Neutrophil (primary cell): ENCODE measurements around the gene PTPN13.

Experiments used
- H3K27ac ChIP-seq: fragments of 200-600 bp; sonication (generic); 2 replicates; pipeline ENCODE4 v1.5.1; 2016; ENCODE audit warnings: mild to moderate bottlenecking, moderate library complexity
- H3K27me3 ChIP-seq: fragments of 200-600 bp; sonication (generic); 2 replicates; pipeline ENCODE4 v1.6.0; 2016; ENCODE audit warnings: mild to moderate bottlenecking
- H3K36me3 ChIP-seq: fragments of 200-600 bp; sonication (generic); 2 replicates; pipeline ENCODE4 v1.5.1; 2017
- H3K4me1 ChIP-seq, 2 experiments: fragments of 200-600 bp in 1 of 2; sonication (generic) in 1 of 2; 1 replicate in 1 of 2; 2 replicates in 1 of 2; pipeline versions ENCODE4 v1.5.1 to v1.6.1; 2013 to 2016; ENCODE audit warnings: low read depth in 1 of 2, low read length in 1 of 2, mild to moderate bottlenecking in 1 of 2, moderate library complexity in 1 of 2; ENCODE audit not compliant: control insufficient read depth in 1 of 2, insufficient read depth in 1 of 2
- H3K4me3 ChIP-seq, 2 experiments: fragments of 200-600 bp in 1 of 2; sonication (generic) in 1 of 2; 1 replicate in 1 of 2; 2 replicates in 1 of 2; pipeline ENCODE4 v1.5.1; 2013 to 2016; ENCODE audit warnings: low read depth in 1 of 2, low read length in 1 of 2, mild to moderate bottlenecking in 1 of 2, moderate library complexity in 1 of 2
- H3K9me3 ChIP-seq: fragments of 200-600 bp; sonication (generic); 2 replicates; pipeline ENCODE4 v1.5.1; 2016
- TF ChIP-seq, protein P1 (sequence below): fragments of 200-600 bp; sonication (generic); IDR thresholded peaks from 2 replicates; pipeline ENCODE4 v1.5.1; 2016; ENCODE audit warnings: antibody characterized with exemption

PTPN13 gene, protein sequence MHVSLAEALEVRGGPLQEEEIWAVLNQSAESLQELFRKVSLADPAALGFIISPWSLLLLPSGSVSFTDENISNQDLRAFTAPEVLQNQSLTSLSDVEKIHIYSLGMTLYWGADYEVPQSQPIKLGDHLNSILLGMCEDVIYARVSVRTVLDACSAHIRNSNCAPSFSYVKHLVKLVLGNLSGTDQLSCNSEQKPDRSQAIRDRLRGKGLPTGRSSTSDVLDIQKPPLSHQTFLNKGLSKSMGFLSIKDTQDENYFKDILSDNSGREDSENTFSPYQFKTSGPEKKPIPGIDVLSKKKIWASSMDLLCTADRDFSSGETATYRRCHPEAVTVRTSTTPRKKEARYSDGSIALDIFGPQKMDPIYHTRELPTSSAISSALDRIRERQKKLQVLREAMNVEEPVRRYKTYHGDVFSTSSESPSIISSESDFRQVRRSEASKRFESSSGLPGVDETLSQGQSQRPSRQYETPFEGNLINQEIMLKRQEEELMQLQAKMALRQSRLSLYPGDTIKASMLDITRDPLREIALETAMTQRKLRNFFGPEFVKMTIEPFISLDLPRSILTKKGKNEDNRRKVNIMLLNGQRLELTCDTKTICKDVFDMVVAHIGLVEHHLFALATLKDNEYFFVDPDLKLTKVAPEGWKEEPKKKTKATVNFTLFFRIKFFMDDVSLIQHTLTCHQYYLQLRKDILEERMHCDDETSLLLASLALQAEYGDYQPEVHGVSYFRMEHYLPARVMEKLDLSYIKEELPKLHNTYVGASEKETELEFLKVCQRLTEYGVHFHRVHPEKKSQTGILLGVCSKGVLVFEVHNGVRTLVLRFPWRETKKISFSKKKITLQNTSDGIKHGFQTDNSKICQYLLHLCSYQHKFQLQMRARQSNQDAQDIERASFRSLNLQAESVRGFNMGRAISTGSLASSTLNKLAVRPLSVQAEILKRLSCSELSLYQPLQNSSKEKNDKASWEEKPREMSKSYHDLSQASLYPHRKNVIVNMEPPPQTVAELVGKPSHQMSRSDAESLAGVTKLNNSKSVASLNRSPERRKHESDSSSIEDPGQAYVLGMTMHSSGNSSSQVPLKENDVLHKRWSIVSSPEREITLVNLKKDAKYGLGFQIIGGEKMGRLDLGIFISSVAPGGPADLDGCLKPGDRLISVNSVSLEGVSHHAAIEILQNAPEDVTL (N-terminal part only)

DNA sequence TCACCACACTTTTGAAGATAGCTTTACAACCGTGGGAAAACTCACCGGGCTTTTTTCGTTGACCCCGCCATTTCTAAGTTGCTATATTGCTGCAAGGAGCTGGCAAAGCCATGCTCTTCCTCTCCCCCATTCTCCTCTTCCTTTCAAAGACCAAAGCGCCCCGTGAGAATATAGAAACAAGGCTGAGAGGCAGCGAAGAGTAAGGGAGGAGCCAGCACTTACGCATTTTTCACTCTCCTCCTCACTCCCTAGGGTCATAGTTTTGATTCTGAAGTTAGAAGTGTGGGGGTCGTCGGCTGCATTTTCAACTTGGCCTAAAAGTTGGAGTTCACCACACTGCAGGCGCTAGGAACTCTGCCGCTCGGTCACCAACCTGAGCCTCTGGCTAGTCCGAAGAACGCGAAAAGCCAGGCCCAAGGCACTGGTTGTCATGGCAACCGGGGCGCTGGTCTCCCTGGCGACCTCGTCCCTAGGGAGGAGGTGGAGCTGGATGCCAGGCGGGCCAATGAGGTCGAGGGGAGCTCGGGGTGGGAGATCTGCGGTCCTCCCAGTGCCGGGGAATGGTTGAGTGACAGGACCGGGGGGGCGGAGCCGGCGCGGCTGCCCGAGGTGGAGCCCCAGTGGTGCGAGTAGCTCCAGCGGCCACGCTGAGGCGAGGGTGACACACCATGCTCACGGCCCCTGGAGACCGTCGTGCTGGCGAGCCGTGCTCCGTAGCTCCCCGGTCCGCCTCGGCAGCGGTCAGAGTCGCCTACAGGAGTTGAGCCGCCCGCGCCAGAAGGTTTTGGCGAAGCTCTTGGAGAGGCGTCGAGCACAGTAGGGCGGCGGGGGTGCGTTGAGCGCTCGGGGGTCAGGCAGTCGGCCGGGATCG, at the start of gene PTPN13:
Gene PTPN13, plus strand, starts transcription at position 628 of the 871 bp plus-strand sequence. CDS start 40,942 bp downstream, outside the sequence.
- peaks cover 57% of the 10 kb centered on the region for H3K27me3 ChIP-seq

DNA sequence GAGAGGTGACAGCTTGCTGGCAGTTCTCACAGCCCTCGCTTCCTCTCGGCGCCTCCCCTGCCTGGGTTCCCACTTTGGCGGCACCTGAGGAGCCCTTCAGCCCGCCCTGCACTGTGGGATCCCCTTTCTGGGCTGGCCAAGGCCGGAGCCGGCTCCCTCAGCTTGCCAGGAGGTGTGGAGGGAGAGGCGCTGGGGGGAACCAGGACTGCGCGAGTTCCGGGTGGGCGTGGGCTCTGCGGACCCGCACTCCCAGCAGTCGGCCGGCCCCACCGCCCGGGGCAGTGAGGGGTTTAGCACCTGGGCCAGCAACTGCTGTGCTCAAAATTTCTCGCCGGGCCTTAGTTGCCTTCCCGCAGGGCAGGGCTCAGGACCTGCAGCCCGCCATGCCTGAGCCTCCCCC, 47.0 kb upstream of the PTPN13 start:
- no peaks in the 10 kb centered on the region for H3K9me3 ChIP-seq
- peaks cover 34% of the 10 kb centered on the region for H3K27me3 ChIP-seq
- no peak overlapping the region for H3K4me3 ChIP-seq
- no peak overlapping the region for H3K27ac ChIP-seq
- no peaks in the 10 kb centered on the region for H3K36me3 ChIP-seq
- no peaks in the 10 kb centered on the region for H3K4me1 ChIP-seq
- TF ChIP-seq, protein P1, sequence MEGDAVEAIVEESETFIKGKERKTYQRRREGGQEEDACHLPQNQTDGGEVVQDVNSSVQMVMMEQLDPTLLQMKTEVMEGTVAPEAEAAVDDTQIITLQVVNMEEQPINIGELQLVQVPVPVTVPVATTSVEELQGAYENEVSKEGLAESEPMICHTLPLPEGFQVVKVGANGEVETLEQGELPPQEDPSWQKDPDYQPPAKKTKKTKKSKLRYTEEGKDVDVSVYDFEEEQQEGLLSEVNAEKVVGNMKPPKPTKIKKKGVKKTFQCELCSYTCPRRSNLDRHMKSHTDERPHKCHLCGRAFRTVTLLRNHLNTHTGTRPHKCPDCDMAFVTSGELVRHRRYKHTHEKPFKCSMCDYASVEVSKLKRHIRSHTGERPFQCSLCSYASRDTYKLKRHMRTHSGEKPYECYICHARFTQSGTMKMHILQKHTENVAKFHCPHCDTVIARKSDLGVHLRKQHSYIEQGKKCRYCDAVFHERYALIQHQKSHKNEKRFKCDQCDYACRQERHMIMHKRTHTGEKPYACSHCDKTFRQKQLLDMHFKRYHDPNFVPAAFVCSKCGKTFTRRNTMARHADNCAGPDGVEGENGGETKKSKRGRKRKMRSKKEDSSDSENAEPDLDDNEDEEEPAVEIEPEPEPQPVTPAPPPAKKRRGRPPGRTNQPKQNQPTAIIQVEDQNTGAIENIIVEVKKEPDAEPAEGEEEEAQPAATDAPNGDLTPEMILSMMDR, result no peak

More for the DNA sequence above, at the start of gene PTPN13:
- Histone ChIP-seq H3K9me3 (no peaks in the 10 kb centered on the region), H3K4me3 (peak within 1 kb of the TSS; percentile 30 to 51), H3K36me3 (no peaks in the 10 kb centered on the region), H3K4me1 (peaks cover 12 to 21% of the 10 kb centered on the region in 2 experiments), H3K27ac (no peak within 1 kb of the TSS)
- TF ChIP-seq, protein P1, result no peak

DNA sequence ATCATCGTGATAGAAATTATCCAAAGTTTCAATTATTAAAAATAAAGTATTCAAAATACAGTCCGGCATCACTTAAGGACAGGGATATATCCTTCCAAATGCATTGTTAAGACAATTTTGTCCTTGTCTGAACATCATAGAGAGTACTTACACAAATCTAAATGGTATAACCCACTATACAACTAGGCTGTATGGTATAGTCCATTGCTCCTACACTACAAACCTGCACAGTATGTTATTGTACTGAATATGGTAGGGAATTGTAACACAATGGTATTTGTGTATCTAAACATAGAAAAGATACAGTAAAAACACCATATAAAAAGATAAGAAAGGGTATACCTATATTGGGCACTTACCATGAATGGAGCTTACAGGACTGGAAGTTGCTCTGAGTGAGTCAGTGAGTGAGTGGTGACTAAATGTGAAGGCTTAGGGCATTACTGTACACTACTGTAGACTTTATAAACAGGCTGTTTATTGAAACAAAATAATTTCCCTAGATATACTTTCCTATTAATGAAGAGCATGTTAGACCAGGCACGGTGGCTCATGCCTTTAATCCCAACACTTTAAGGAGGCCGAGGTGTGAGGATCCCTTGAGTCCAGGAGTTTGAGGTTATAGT, 44.8 kb upstream of the PTPN13 start:
- peaks cover under 1 to 4% of the 10 kb centered on the region in 2 experiments for H3K4me1 ChIP-seq
- H3K4me3 ChIP-seq, result no peak overlapping the region
- no peaks in the 10 kb centered on the region for H3K36me3 ChIP-seq
- H3K27ac ChIP-seq, result no peak overlapping the region
- TF ChIP-seq, protein P1, result no peak
- no peaks in the 10 kb centered on the region for H3K9me3 ChIP-seq
- H3K27me3 ChIP-seq, result peaks cover 22% of the 10 kb centered on the region

DNA sequence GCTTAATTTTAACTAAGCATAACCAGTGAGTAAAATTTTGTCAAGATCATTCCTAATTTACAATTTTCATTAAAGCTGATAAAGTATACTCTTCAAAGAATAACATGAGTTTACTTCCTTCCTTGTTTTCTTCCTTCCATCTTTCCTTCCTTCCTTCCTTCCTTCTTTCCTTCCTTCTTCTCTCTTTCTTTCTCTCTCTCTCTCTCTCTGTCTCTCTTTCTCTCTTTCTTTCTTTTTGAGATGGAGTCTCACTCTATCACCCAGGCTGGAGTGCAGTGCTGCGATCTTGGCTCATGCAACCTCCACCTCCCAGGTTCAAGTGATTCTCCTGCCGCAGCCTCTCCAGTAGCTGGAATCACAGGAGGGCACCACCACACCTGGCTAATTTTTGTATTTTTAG, 42.7 kb upstream of the PTPN13 start:
- Histone ChIP-seq H3K27ac (no peak overlapping the region), H3K27me3 (peaks cover 10% of the 10 kb centered on the region), H3K9me3 (no peaks in the 10 kb centered on the region), H3K4me3 (no peak overlapping the region), H3K4me1 (peaks cover 6 to 14% of the 10 kb centered on the region in 2 experiments), H3K36me3 (no peaks in the 10 kb centered on the region)
- TF ChIP-seq, protein P1, result no peak
